HG02759 (cell line): ENCODE results near the gene TNFSF8.

Experiments
- ATAC-seq: cut with Tn5 transposase; IDR thresholded peaks from one replicate; pipeline ENCODE4 v1.9.1; 2021; ENCODE audit warnings: mild to moderate bottlenecking, moderate library complexity; ENCODE audit not compliant: unreplicated experiment

The TNFSF8 gene

DNA sequence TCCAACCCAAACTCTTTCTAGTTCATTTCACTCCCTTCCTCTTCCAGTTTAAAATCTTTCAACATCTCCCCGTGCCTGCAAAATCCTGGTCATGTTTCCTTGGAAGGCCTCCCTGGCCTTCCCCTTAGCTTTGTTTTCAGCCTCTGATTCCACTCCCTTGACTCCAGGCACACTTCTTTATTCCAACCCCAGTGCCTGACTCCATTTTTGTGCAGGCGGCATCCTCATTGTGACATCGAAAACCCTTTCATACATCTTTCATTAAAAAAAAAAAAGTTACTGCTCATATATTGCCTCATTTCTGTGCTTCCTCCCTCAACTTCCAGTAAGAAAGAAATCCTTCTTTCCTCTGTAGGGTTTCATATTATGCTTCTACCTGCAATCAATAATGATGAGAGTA is 7.1 kb upstream of the TNFSF8 start:
- no peak for ATAC-seq

DNA sequence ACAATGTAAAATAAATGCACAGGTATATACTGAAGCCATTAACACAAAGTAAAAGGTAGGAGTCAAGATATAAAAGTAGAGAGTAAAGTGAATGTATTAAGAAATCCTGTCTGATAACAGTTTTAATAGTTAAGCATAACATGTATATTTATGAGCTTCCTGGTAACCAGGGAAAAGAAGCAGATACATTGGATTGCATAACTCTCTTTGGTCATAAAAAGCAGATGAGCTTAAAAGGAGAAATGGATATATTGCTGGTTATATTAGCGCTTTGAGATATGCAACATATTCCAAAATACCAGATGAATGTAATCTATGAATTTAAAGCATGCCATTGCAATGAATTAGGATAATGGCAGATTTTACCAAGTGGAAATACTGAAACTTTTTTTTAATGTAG is 6.2 kb upstream of the TNFSF8 start:
- no peak for ATAC-seq

DNA sequence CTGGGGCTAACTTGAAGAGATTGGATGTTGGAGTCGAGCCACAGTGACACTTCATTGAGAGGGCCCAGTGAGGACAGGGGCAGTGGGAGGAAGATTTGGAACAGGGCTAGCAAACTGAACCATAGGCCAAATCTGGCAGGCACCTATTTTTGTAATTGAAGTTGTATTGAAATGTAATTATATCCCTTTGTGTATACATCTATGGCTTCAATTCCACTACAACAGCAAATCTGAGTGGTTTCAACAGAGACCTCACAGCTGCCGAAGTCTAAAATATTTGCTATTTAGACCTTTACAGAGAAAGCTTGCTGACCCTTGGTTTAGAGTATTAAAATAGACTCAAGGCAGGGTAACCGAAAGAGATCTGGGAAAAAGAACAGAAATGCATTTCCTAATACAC is 4.7 kb upstream of the TNFSF8 start:
- ATAC-seq = no peak

DNA sequence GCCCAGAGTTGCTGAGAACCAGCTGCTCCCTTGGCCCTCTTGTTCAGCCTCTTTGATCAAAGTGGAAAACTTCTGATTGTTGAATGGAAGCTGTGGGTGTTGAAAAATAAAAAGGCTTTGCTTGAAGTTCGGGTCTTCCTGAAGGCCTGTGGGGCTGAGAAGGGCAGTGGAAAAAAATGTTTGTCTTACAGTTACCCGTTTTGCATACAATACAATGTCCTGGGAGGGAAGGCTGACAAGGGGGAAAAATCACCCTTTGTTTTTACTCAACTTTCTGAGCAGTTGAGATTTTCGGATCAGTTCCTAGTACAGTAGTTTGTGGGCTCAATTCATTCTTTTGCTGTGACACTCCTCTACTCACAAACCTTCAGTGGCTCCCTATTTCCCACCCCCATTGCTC is 2.1 kb upstream of the TNFSF8 start:
- ATAC-seq = no peak

DNA sequence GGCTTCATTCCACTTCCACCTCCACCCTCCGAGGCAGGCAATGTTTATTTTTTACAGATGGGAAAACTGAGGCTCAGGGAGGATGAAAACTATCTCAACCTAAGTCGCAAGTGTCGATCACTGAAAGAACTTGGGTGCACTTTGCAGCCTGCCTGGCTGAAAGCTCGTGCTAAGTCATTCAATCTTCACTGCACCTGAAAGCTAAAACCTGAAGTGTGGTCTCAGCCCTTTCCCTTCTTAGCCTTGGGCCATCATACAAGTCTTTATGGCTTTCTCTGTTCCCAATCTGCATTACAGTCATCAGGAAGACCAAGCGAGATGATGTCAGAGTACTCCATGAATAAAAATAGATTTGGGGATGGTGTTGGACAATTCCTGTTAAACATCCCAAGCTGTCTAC is 1.0 kb upstream of the TNFSF8 start:
- ATAC-seq = no peak

DNA sequence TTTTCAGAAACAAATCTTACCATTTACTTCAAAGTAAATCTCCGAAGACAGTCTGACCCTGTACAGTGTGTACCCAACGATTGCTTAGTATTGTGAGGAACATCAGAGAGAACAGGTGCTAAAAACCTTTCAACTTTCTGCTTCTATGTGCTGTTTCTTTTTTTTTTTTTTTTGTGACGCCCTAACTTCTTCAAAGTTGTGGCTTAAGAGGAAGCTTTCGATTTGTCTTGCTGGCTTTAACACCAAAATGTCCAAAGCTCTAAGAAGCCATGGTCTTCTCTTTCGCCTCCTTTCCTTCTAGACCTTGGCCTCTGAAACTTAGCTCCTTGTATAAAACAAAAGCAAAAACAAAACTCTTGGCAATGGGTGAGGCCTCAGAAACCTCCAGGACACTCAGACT is 1.2 kb downstream of the TNFSF8 start:
- no peak for ATAC-seq

DNA sequence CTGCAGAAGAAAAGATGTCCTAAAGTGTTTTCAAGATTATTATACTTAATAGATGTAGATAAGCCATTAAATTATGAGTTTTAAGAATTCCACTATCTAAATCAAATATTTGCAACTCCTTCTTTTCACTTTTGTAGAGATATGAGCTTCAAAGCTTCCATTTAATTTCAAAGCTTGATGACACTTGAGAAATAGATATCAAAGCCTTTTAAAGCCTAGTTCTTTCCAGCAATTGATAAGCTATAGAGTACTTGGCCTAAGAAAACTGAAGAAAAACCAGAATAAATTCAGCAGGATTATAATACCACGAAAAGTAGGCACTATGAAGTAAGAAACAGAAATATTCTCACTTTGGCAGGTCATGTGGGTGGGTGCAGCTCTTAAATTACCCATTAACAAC is 1.7 kb downstream of the TNFSF8 start:
- no peak for ATAC-seq

DNA sequence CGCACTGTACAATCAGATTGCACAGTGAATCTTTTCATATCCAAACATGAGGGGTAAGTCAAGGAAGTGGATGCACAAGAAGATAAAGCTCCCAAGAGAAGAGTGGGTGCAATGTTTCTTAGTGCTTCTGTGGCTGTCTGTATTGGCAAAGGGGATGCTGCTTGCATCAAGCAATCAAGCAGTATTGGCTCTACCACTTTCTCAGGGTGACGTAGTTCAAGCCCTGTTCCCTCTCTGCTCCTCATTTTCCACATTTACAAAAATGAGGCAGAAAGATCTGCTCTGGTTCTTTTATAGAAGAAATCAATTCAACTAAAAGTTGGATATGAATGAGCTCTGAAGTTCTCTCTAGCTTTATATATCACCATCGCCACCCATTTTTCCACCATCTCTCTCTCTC is 2.3 kb downstream of the TNFSF8 start:
- no peak for ATAC-seq

DNA sequence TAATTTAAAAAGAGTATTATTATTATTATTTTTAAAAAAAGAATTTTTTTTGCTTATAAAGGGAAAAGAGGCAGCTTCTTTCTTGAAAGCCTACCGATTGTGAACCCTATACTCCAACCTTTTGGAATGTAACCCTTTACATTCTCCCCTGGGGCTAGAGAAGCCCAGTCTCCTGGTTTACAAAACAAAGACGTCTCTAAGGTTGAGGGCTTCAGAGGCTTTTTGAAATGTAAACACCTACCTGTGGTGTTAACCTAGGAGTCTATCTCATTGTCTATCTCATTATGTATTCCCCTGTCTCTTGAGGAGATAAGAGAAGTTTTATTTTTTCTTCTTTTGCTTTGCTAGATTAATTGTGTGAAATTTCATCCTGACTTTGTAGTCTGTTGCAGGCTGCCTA is 4.7 kb downstream of the TNFSF8 start:
- ATAC-seq = no peak

DNA sequence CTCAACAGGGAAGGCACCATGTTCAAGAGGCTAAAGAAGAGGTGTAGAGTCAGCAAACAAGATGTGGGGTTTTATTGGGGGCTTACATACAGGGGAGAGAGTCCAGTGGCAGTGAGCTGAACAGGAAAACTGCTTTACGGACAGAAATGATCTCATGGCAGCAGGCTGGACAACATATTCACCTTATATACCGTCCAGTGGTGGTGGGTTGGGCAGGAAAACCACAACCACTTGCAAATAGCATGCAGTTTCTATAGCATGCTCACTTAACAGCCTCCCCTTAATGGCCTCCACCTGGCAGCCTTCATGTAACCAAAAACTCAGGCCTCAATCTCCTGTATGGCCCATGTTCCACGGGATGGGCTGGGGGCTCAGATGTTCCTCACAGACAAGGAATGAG is 5.4 kb downstream of the TNFSF8 start:
- no peak for ATAC-seq

DNA sequence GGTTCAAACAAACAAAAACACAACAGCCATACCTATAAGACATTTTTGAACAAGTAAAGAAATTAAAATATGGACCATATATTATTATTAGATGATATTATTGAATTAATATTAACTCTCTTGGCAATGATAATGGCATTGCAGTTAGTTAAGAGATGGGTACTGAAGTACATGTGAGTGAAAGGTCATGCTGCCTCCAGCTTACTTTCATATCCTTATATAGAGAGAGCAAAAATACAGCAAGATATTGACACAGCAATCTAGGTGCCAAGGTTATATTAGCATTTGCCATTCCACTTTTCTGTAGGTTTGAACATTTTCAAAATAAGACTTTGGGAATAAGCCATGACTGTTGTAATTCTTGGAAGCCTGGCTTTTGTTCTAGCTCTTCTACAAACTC is 6.1 kb downstream of the TNFSF8 start:
- no peak for ATAC-seq

DNA sequence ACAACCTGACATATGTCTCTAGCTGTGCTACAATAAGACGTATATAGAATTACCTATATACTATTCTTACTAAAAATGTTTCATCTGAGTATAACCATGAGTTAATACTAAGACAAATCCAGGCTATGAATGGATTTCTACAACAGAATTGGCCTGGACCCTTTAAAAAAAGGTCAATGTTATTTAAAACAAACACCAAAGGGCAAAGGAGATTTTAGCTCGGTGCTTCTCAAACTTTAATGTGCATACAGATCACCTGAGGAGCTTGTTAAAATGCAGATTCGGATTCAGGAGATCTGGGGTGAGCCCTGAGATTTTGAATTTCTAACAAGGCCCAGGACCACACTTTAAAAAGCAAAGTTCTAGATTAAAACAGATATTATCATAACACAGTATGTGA is 6.5 kb downstream of the TNFSF8 start:
- no peak for ATAC-seq

DNA sequence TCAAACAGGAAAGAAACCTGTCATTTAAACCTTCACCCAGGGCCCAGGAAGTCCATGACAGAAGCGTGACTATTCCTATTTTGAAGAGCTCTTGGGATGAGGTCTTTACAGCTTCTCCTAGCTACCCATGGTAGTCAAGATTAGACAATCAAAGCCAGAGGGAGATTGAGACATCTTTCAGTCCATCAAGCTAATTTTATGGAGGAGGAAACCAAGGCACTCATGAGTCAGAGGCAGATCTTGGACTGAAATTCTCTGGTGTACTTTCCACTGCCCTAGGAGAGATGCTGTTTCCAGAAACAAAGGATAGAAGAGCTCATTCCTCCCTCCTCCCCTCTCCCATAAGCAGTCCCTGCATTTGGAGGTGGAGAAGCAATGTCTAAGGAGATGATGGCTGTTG is 9.2 kb downstream of the TNFSF8 start:
- ATAC-seq = no peak

DNA sequence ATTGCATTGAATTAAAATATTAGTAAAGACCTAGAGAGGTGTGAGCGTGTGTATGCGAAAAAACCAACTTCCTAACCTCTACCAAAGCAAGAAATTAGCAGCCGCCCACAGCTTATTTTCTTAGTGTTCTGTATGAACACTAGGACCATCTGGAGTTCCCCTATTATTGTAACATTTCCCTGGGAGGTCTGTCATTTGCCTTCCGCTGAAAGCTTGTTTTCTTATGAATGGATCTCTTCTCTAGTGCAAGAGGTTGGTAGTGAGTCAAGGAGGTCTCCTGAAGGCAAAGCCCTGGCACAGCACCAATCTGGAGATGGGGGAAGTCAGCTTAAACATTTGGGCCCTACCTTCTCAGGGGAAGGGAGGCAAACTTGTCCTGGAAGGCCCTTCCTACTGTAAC is 10.8 kb downstream of the TNFSF8 start:
- no peak for ATAC-seq

DNA sequence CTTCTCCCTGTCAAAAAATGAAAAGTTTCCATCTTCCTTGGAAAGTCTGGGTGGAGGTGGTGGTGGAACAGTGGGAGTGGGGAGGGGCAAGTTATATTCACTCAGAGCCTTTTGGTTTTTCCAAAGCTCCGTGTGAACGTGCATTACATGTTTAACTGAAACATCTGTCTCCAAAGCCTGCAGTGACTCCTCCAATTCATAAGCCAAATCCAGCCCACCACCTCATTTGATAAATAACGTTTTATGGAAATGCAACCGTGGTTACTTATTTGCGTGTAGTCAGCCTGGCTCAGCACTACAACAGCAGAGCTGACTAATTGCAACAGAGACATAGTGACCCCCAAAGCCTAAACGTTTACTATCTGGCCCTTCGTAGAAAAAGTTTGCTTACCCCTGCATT is 13.9 kb downstream of the TNFSF8 start:
- ATAC-seq = no peak

DNA sequence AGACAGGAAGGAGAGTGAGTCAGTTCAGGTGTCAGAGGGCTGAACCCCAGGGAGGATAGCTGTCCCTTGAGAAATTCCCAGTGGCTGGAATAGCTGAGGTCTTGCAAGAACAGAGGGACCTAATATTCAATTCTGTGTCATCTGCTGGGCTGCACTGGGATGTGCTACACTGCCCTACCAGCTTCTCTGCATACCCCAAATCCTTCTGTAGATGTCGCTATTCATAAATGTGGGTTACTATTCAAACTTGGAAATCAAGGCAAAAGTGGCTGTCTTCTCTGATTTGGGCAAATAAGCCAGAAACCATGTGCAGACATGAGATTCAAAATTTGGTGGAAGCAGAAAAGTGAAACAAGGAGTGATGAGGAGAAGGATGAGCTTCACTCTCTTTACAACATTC is 16.3 kb downstream of the TNFSF8 start:
- no peak for ATAC-seq

DNA sequence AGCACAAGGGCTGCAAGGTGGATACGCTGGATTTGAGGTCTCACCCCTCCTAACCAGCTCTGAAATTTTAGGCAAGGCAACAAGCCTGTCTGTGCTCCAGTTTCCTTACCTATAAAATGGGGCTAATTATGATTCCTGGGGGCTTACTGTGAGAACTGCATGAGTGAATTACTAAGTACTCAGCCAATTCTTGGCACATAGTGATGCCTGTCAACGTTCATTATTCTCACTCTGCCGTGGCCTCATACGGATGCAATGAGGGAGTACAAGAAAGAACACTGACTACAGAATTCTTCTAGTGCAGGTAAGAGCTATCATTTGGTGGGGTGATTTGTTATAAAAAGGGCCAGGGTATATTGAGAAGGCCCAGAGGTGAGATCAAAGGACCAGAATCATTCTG is 16.7 kb downstream of the TNFSF8 start:
- ATAC-seq = no peak

DNA sequence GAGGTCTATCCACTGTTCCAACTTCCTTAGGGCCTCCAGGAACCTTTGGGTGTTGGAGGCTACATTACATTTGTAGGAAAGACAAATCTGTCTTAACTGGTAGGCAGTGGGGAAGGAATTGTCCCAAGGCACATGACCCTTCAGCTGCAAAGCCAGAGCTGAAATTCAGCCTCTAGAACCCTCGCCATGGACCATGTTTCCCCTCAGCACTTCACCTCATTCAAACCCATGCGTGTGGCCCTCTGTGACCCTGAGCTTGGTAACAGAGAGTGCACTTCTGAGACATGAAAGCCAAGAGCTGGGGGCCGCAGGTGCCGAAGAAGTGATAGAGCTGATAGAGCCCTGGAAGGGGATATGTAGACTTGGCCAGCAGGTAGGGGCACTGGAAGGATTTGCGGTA is 17.2 kb downstream of the TNFSF8 start:
- no peak for ATAC-seq

DNA sequence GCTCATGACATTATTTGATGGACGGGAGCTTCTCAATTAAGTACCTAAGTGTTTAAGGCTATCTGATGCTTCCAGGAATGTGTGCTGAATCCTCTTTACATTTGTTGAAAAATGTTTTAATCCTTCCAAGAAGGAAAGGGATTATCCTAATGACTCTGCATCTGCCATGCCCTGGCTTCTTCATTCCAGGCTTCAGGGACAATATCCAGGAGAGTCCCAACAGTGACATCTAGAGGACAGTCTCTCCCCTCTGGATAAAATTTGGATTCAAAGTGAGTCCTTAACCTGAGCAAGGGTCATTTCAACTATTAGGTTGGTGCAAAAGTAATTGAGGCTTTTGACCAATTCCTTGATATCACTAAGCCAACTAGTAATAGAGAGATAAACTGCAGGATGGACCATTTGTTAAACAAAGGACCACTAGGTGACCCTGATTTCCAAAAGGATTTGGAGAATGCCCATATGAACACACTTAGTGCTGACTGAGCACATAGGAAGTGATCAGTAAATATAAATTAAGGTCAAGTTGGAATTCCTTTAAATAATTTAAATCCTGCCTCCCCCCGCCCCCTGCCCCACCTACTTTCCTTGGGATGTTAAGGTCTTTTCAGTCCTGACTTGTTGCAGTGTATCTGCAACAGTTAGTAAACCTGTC is 19.1 kb downstream of the TNFSF8 start:
- ATAC-seq = no peak

DNA sequence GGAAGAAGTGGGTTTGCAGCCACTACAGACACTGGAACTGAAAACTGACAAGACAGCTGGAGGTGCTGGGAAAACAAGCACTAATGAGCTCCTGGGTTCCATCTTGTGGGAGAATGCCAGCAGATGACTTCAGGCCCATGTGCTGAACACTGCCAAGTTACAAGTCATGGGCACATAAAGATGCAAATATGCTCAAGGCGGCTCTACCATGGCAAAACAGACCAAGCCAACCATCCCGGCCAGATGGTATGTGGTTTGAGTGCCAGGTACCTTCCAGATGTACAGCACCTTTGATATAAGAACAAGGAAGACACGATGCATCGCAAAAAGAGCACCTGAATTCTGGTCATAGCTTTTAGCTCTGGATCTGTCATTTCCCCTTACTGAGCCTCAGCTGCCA is 19.9 kb downstream of the TNFSF8 start:
- no peak for ATAC-seq

DNA sequence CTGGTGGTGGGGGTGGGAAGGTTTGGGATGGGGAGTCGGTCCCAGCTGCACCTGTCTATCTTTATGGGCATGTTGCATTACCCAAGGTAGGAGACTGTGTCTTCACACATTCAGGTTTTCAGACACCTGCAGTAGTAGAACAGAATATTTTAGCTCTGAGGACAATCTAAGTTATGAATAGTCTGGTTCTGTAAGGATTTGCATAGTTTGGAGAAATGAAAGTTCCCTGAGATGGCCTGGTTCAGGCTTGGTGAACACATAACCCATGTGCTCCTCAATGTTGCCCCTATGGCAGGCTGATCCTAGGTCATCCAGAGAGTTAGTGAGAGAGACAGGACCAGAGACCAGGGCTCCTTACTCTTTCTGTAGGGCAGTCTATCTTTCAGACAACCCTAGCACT is 20.7 kb downstream of the TNFSF8 start:
- no peak for ATAC-seq

DNA sequence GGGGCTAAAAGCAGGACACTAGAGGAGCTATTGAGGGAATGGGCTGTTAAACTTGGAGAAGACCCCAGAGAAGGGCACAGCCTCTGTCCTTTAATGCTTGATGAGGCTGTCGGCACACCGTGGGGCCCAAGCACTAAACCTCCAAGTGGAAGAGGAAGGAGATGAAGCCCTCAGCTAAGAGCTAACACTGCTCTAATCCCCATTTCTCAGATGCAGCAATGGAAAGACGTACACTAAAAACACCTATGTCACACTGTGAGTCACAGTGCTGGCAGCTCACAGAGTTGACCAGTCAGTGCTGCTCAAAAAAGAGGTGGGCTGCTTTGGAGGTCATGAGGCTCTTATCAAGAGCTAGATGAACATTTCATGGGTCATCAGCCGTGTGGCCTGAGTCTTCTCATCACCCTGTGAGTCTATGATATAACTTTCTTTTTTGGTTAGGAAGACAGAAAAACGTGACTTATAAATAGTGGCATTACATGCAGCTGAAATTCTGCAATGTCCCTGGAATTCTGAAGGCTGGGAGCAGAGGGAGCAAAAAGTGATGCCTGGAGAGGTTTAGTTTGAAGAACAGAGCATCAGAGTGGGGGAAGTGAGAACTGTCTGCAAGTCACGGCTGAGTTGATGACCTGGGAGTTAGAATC is 21.5 kb downstream of the TNFSF8 start:
- ATAC-seq = no peak

DNA sequence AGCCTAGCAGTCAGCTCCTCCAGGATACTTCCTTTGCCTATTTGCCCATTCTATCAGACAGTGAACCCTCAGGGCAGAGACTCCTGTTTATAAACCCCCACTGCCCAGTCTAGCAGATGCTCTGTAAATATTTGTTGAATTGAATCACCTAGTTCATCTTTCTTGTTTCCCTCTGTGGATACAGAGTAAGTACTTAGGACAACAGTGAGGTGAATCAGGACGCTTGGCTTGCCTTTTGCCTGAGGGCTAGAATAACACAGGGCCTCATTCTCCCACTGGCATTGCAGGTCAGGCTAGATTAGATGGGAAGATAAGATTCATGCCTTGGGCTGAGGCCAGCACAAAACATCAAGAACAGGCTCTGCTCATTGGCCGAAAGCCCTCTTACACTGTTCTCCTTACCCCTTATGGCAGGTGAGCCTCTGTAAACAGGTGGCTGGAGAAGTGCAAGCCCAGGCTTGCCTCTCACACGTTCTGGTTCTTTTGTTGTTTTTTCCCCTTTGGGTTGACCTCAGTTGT is 22.2 kb downstream of the TNFSF8 start:
- no peak for ATAC-seq
